Upper lobe of left lung (tissue), 4 donors: ENCODE data around the gene ADAM15.

Experiments
- CTCF ChIP-seq, 6 experiments: fragments of 450-650 bp in 4 of 6; fragments of 200-600 bp in 2 of 6; sonication (generic) in 2 of 6; IDR thresholded peaks; one replicate each; pipeline ENCODE4 v1.5.1; 2016 to 2019; ENCODE audit warnings: antibody characterized with exemption in 6 of 6
- EP300 ChIP-seq, 4 donors: sonication (generic); formaldehyde crosslinking; IDR thresholded peaks; one replicate each; pipeline ENCODE4 v1.5.1; 2017; ENCODE audit warnings: antibody characterized with exemption in 4 of 4, control low read depth in 2 of 4
- POLR2A ChIP-seq, 4 donors: fragments of 450-650 bp; IDR thresholded peaks; one replicate each; pipeline ENCODE4 v1.5.1; 2016 to 2017; ENCODE audit warnings: antibody characterized with exemption in 4 of 4, mild to moderate bottlenecking in 2 of 4
- POLR2AphosphoS5 ChIP-seq, 2 donors: sonication (generic); formaldehyde crosslinking; IDR thresholded peaks; one replicate each; pipeline ENCODE4 v1.5.1; 2017; ENCODE audit warnings: antibody characterized with exemption in 2 of 2

- no peak for TF ChIP-seq POLR2A (IDR thresholded peaks at IDR 0.05)
- TF ChIP-seq CTCF (IDR thresholded peaks at IDR 0.05), result no peak
- no peak for TF ChIP-seq EP300 (IDR thresholded peaks at IDR 0.05)
- TF ChIP-seq POLR2AphosphoS5 (IDR thresholded peaks at IDR 0.05), result no peak
Measured at GRCh38 chr1:155037851-155038441, 13.2 kb upstream of the ADAM15 start.
